ENCODE results near the gene TPH2.

TPH2 gene

GRCh38 chr12:72024613-72025012, 86.0 kb downstream of the TPH2 start:
- no peak for DNase-seq (ENCODE audit: low read depth)
- TF ChIP-seq, protein P1, sequence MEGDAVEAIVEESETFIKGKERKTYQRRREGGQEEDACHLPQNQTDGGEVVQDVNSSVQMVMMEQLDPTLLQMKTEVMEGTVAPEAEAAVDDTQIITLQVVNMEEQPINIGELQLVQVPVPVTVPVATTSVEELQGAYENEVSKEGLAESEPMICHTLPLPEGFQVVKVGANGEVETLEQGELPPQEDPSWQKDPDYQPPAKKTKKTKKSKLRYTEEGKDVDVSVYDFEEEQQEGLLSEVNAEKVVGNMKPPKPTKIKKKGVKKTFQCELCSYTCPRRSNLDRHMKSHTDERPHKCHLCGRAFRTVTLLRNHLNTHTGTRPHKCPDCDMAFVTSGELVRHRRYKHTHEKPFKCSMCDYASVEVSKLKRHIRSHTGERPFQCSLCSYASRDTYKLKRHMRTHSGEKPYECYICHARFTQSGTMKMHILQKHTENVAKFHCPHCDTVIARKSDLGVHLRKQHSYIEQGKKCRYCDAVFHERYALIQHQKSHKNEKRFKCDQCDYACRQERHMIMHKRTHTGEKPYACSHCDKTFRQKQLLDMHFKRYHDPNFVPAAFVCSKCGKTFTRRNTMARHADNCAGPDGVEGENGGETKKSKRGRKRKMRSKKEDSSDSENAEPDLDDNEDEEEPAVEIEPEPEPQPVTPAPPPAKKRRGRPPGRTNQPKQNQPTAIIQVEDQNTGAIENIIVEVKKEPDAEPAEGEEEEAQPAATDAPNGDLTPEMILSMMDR (IDR thresholded peaks at IDR 0.05; ENCODE audit: low read length, missing control alignments) = no peak
- no peak overlapping the region for H3K4me3 ChIP-seq (replicated peaks; ENCODE audit: low read depth, low read length)

DNA sequence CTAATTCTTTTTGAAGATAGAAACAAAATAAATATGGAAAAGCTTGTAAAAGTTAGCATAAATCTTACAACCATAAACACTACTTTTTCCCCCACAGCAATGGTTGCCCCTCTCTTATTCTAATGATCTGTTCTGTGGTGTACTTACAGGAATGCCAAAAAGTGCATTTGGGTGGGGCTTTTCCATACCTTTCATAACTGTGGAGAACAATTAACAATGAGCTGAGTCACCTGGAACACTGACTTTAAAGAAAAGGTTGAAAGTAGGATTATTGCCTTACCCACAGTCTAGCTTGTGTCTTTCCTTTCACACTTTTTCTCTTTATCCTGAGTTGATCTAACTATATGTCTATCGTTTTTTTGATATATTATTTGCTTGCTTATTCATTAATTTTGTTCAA, 86.9 kb downstream of the TPH2 start:
- TF ChIP-seq, protein P1 (IDR thresholded peaks at IDR 0.05; ENCODE audit: low read length, missing control alignments) = no peak
- H3K4me3 ChIP-seq (replicated peaks; ENCODE audit: low read depth, low read length) = no peak overlapping the region
- no peak for DNase-seq (ENCODE audit: low read depth)

GRCh38 chr12:72028966-72029365, 90.3 kb downstream of the TPH2 start:
- no peak for DNase-seq (ENCODE audit: low read depth)
- TF ChIP-seq, protein P1 (IDR thresholded peaks at IDR 0.05; ENCODE audit: low read length, missing control alignments) = no peak
- no peak overlapping the region for H3K4me3 ChIP-seq (replicated peaks; ENCODE audit: low read depth, low read length)

- no peak overlapping the region for H3K4me3 ChIP-seq (replicated peaks; ENCODE audit: low read depth, low read length)
- TF ChIP-seq, protein P1 (IDR thresholded peaks at IDR 0.05; ENCODE audit: low read length, missing control alignments) = no peak
- no peak for DNase-seq (ENCODE audit: low read depth)
Observed at GRCh38 chr12:72030277-72030676, 91.6 kb downstream of the TPH2 start.

GRCh38 chr12:72031066-72031465, 92.4 kb downstream of the TPH2 start:
- TF ChIP-seq, protein P1 (IDR thresholded peaks at IDR 0.05; ENCODE audit: low read length, missing control alignments) = no peak
- DNase-seq (ENCODE audit: low read depth) = no peak
- H3K4me3 ChIP-seq (replicated peaks; ENCODE audit: low read depth, low read length) = no peak overlapping the region

DNA sequence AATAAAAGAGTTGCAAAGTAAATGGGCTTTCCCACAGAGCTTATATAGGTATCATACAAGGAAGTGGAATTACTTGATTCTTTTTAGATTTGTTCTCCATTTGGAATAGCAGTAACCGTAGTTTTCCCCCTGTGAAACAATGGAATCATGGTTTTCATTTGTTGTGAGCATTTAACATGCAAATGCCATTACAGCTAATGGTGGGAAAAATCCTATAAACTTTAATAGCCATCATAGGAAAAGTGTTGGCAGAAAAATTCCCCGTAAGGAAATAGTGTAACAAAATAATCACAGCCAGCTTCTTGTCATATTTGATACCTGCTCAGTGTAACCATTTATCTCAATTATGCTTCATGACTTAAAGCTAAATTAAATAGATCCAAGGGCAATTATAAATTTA, 95.3 kb downstream of the TPH2 start:
- no peak overlapping the region for H3K4me3 ChIP-seq (replicated peaks; ENCODE audit: low read depth, low read length)
- TF ChIP-seq, protein P1 (IDR thresholded peaks at IDR 0.05; ENCODE audit: low read length, missing control alignments) = no peak
- DNase-seq (ENCODE audit: low read depth) = no peak

DNA sequence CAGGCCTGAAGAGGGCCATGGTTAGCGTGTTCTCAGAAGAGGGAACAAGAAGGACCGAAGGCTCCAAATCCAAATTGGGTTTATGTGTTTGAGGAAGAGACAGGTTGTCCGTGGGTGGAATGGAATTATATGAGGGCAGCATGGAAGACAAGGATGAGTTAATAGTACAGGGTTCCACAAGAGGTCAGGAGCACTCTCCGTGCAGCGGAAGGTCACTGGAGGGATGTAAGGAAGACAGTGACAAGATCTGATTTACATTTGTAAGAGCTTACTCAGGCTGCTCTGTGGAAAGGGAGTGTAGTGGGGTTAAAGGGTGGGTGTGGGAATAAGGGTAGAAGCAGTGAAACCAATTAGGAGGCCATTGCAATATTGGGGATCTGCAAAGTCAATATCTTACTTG, 97.0 kb downstream of the TPH2 start:
- no peak for DNase-seq (ENCODE audit: low read depth)
- H3K4me3 ChIP-seq (replicated peaks; ENCODE audit: low read depth, low read length) = no peak overlapping the region
- TF ChIP-seq, protein P1 (IDR thresholded peaks at IDR 0.05; ENCODE audit: low read length, missing control alignments) = no peak

Data from fibroblast of pulmonary artery (primary cell).